HCT116 (cell line): ENCODE data around the gene MED13L. TPM values are rescaled to one million over a fixed set of nuclear protein-coding genes. Genes with fewer than 3 reads are reported as not detected.

Experiments
- ATAC-seq: fragments of 200-7000 bp; cut with Tn5 transposase; 2 replicates; pipeline ENCODE4 v1.9.1; 2020; ENCODE audit warnings: mild to moderate bottlenecking, moderate library complexity
- BruUV-seq: library from RNA; stranded (reverse); fragments of 400-500 nt; replicated peaks from 2 replicates; lab custom pipeline; 2021; lab: Mats Ljungman, UMichigan
- CTCF ChIA-PET: fragments of 300-600 bp; sonication (Branson Sonifier 250); formaldehyde crosslinking; loops from one replicate; lab custom pipeline; 2021; ENCODE audit warnings: antibody characterized with exemption; lab: Charles Lee
- POLR2A ChIA-PET: fragments of 300-600, 350-600 bp; sonication (Branson Sonifier 250); formaldehyde crosslinking; loops from one replicate; lab custom pipeline; 2021; ENCODE audit warnings: antibody characterized with exemption; lab: Charles Lee
- RAD21 ChIA-PET, 2 experiments: fragments of 300-600 bp; sonication (Branson Sonifier 250); formaldehyde crosslinking; loops; one replicate each; lab custom pipeline; 2023; ENCODE audit warnings: low total read pairs in 2 of 2; ENCODE audit not compliant: uncharacterized antibody in 2 of 2, unreplicated experiment in 2 of 2, low non-redundant PET in 1 of 2; lab: Charles Lee
- DNase-seq: peaks from one replicate; pipeline ENCODE4 v3.0.0-alpha.2; 2010; ENCODE audit warnings: low read depth, low spot score
- H2AFZ ChIP-seq: fragments of 200-600 bp; shearing (Covaris generic), sonication (generic); 2 replicates; pipeline ENCODE4 v1.6.1; 2017; ENCODE audit warnings: low read depth, mixed run types, mixed read lengths, antibody characterized with exemption, low read length; ENCODE audit not compliant: poor library complexity, severe bottlenecking
- H3K27ac ChIP-seq: 2 replicates; pipeline ENCODE4 v1.5.1; 2012; ENCODE audit warnings: low read depth, low read length
- H3K27me3 ChIP-seq: fragments of 200-600 bp; sonication (generic); 2 replicates; pipeline ENCODE4 v1.6.1; 2016; ENCODE audit warnings: mixed run types, low read length, mixed read lengths; ENCODE audit not compliant: insufficient read depth
- H3K36me3 ChIP-seq, 2 experiments: fragments of 200-500 bp in 1 of 2; fragments of 200-600 bp in 1 of 2; sonication (Bioruptor generic) in 1 of 2; sonication (generic) in 1 of 2; 2 replicates each; pipeline versions ENCODE4 v1.5.1 to v1.6.1; 2014 to 2016; ENCODE audit warnings: low read length in 2 of 2, inconsistent platforms in 1 of 2, mixed read lengths in 1 of 2, mixed run types in 1 of 2; ENCODE audit not compliant: insufficient read depth in 2 of 2, control insufficient read depth in 1 of 2
- H3K4me1 ChIP-seq, 2 experiments: fragments of 200-600 bp in 1 of 2; sonication (generic) in 1 of 2; 2 replicates each; pipeline versions ENCODE4 v1.5.1 to v1.6.1; 2012 to 2017; ENCODE audit warnings: low read length in 2 of 2, inconsistent platforms in 1 of 2, mild to moderate bottlenecking in 1 of 2, mixed read lengths in 1 of 2, mixed run types in 1 of 2, moderate library complexity in 1 of 2; ENCODE audit not compliant: insufficient read depth in 2 of 2, control insufficient read depth in 1 of 2
- H3K4me2 ChIP-seq: fragments of 200-600 bp; sonication (generic); 2 replicates; pipeline ENCODE4 v1.6.1; 2017; ENCODE audit warnings: mixed run types, low read length, mixed read lengths
- H3K4me3 ChIP-seq, 2 experiments: fragments of 200-600 bp in 1 of 2; sonication (generic) in 1 of 2; replicated peaks in 1 of 2; 2 replicates each; pipeline ENCODE4 v1.5.1; 2011 to 2016; ENCODE audit warnings: low read length in 2 of 2, control low read depth in 1 of 2, low read depth in 1 of 2, mild to moderate bottlenecking in 1 of 2, mixed read lengths in 1 of 2, mixed run types in 1 of 2
- H3K79me2 ChIP-seq: fragments of 200-600 bp; sonication (generic); 2 replicates; pipeline ENCODE4 v1.6.1; 2017; ENCODE audit warnings: mild to moderate bottlenecking, mixed run types, low read length, moderate library complexity, mixed read lengths; ENCODE audit not compliant: insufficient read depth
- H3K9ac ChIP-seq: fragments of 200-600 bp; sonication (generic); 2 replicates; pipeline ENCODE4 v1.6.1; 2016; ENCODE audit warnings: low read length, mixed read lengths
- H3K9me2 ChIP-seq: fragments of 200-600 bp; sonication (generic), shearing (Covaris generic); 2 replicates; pipeline ENCODE4 v1.6.1; 2017; ENCODE audit warnings: mixed run types, mild to moderate bottlenecking, moderate library complexity; ENCODE audit not compliant: insufficient read depth
- H3K9me3 ChIP-seq, 2 experiments: fragments of 200-500 bp in 1 of 2; fragments of 200-600 bp in 1 of 2; sonication (Bioruptor generic) in 1 of 2; sonication (generic) in 1 of 2; 2 replicates each; pipeline ENCODE4 v1.6.1; 2014 to 2017; ENCODE audit warnings: low read length in 2 of 2, mixed read lengths in 2 of 2, inconsistent platforms in 1 of 2, low read depth in 1 of 2, mild to moderate bottlenecking in 1 of 2, mixed run types in 1 of 2, moderate library complexity in 1 of 2; ENCODE audit not compliant: control insufficient read depth in 1 of 2, insufficient read depth in 1 of 2
- H4K20me1 ChIP-seq: fragments of 200-600 bp; sonication (generic), shearing (Covaris generic); 2 replicates; pipeline ENCODE4 v1.6.1; 2017; ENCODE audit warnings: mixed run types, mild to moderate bottlenecking, moderate library complexity; ENCODE audit not compliant: insufficient read depth
- CBX3 ChIP-seq: IDR thresholded peaks from 2 replicates; pipeline ENCODE4 v1.6.1; 2012; ENCODE audit warnings: low read depth
- CEBPB ChIP-seq: IDR thresholded peaks from 2 replicates; pipeline ENCODE4 v1.6.1; 2012; ENCODE audit warnings: low read depth
- ELF1 ChIP-seq: IDR thresholded peaks from 2 replicates; pipeline ENCODE4 v1.6.1; 2012; ENCODE audit warnings: low read depth, borderline replicate concordance
- EZH2 ChIP-seq: fragments of 200-600 bp; sonication (generic); IDR thresholded peaks from 2 replicates; pipeline ENCODE4 v1.6.1; 2017; ENCODE audit warnings: antibody characterized with exemption, mixed run types
- EZH2phosphoT487 ChIP-seq: fragments of 200-600 bp; IDR thresholded peaks from 2 replicates; pipeline ENCODE4 v1.6.1; 2018; ENCODE audit warnings: antibody characterized with exemption, borderline replicate concordance
- FOSL1 ChIP-seq: IDR thresholded peaks from 2 replicates; pipeline ENCODE4 v1.6.1; 2012; ENCODE audit warnings: low read depth
- JUND ChIP-seq: IDR thresholded peaks from 2 replicates; pipeline ENCODE4 v1.6.1; 2012
- POLR2AphosphoS5 ChIP-seq: IDR thresholded peaks from 2 replicates; pipeline ENCODE4 v1.6.1; 2011; ENCODE audit warnings: mild to moderate bottlenecking, low read depth, low read length, moderate library complexity
- RAD21 ChIP-seq: IDR thresholded peaks from 2 replicates; pipeline ENCODE4 v1.6.1; 2012; ENCODE audit warnings: low read depth, mild to moderate bottlenecking
- TCF7L2 ChIP-seq: IDR thresholded peaks from 2 replicates; pipeline ENCODE4 v1.7.0; 2011; ENCODE audit warnings: borderline replicate concordance, inconsistent platforms; ENCODE audit not compliant: insufficient read depth, insufficient read length; ENCODE audit errors: extremely low read depth
- ZNF274 ChIP-seq: fragments of 200-500 bp; sonication (Bioruptor generic); IDR thresholded peaks from 2 replicates; pipeline ENCODE4 v1.6.1; 2014; ENCODE audit warnings: mild to moderate bottlenecking, low read depth, low read length, inconsistent platforms
- intact Hi-C: fragments of 100-400 bp; cut with micrococcal nuclease; formaldehyde crosslinking; loops from 2 replicates; pipeline ENCODE4 v1.10.0; 2022
- total RNA-seq: library from RNA; stranded (reverse); gene quantifications from one replicate; pipeline ENCODE4 v1.2.1, GENCODE V29; 2021; ENCODE audit not compliant: unreplicated experiment
- TF ChIP-seq, protein P1 (sequence below), 3 experiments: fragments of 200-600 bp in 1 of 3; sonication (generic) in 1 of 3; IDR thresholded peaks in 2 of 3; conservative IDR thresholded peaks in 1 of 3; 2 replicates each; pipeline ENCODE4 v1.5.1; 2012 to 2017; ENCODE audit warnings: low read depth in 2 of 3, low read length in 2 of 3, antibody characterized with exemption in 1 of 3, borderline replicate concordance in 1 of 3, control low read depth in 1 of 3, mild to moderate bottlenecking in 1 of 3, mixed read lengths in 1 of 3, mixed run types in 1 of 3, moderate library complexity in 1 of 3; ENCODE audit not compliant: insufficient read depth in 1 of 3
- TF ChIP-seq, protein P2 (sequence below): IDR thresholded peaks from 2 replicates; pipeline ENCODE4 v1.6.1; 2012
- TF ChIP-seq, protein P3 (sequence below): IDR thresholded peaks from 2 replicates; pipeline ENCODE4 v1.6.1; 2012

MED13L gene
- total RNA-seq, 1 experiment from 2014 or later, result 176 TPM

DNA sequence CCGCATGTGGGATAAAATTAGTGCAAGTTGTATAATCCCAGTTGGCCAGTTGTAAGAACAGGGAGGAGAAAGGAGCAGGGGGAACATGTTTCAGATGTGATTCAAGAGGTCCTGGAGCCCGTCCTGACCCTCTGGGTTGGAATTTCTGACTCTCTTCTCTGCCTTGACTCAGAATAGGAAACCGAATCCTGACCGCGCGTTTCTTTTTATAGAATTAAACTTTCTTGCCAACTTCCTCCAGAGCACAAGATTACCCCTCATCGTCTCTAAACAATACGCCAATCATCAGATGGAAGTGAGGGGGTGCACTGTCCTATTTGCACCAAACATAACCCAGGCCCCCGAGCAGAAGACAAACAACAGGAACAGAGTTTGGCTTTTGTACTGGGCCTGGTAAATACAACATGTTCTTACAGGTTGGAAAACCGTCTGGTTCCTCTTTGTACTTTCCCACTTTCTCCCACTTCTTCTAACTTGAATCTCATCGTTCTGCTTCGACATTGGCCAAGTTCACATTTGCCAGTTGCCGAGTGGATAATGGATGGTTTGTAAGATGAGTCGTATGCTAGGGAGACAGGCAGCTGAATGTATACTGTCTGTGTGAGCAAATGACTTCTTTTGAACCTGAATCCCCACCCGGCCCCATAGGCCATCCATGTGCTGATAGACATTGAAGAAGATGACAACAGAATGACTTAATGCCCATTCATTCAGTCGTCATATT, 42.6 kb upstream of the MED13L start:
- H4K20me1 ChIP-seq, result no peaks in the 10 kb centered on the region
- H3K27me3 ChIP-seq, result no peaks in the 10 kb centered on the region
- TF ChIP-seq, protein P1, sequence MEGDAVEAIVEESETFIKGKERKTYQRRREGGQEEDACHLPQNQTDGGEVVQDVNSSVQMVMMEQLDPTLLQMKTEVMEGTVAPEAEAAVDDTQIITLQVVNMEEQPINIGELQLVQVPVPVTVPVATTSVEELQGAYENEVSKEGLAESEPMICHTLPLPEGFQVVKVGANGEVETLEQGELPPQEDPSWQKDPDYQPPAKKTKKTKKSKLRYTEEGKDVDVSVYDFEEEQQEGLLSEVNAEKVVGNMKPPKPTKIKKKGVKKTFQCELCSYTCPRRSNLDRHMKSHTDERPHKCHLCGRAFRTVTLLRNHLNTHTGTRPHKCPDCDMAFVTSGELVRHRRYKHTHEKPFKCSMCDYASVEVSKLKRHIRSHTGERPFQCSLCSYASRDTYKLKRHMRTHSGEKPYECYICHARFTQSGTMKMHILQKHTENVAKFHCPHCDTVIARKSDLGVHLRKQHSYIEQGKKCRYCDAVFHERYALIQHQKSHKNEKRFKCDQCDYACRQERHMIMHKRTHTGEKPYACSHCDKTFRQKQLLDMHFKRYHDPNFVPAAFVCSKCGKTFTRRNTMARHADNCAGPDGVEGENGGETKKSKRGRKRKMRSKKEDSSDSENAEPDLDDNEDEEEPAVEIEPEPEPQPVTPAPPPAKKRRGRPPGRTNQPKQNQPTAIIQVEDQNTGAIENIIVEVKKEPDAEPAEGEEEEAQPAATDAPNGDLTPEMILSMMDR (IDR thresholded peaks at IDR 0.05 in 2 of 3, conservative IDR thresholded peaks at IDR 0.05 in 1 of 3; ENCODE audit: borderline replicate concordance in 1 of 3, insufficient read depth in 1 of 3, low read depth in 2 of 3, low read length in 2 of 3), result no peak
- TF ChIP-seq TCF7L2, result no peak
- TF ChIP-seq CEBPB, result no peak
- TF ChIP-seq EZH2, result no peak
- H3K4me2 ChIP-seq, result no peak overlapping the region
- H3K36me3 ChIP-seq, result no peaks in the 10 kb centered on the region
- peaks cover 0 to 18% of the 10 kb centered on the region in 2 experiments; a peak in 1 of 4 replicates for H3K4me1 ChIP-seq
- DNase-seq (no peak), ATAC-seq (no peak)
- ChIA-PET POLR2A (no interaction called here), RAD21 (no interaction called here), CTCF (no interaction called here)
- BruUV-seq, result no TSS peak
- H3K4me3 ChIP-seq, result no peak overlapping the region
- H3K27ac ChIP-seq, result no peak overlapping the region
- intact Hi-C loops, result no loop called here
- H2AFZ ChIP-seq, result peak overlapping the region; percentile 61
- H3K79me2 ChIP-seq, result no peaks in the 10 kb centered on the region
- H3K9me2 ChIP-seq, result no peaks in the 10 kb centered on the region
- H3K9me3 ChIP-seq, result no peaks in the 10 kb centered on the region
- H3K9ac ChIP-seq, result no peak overlapping the region

DNA sequence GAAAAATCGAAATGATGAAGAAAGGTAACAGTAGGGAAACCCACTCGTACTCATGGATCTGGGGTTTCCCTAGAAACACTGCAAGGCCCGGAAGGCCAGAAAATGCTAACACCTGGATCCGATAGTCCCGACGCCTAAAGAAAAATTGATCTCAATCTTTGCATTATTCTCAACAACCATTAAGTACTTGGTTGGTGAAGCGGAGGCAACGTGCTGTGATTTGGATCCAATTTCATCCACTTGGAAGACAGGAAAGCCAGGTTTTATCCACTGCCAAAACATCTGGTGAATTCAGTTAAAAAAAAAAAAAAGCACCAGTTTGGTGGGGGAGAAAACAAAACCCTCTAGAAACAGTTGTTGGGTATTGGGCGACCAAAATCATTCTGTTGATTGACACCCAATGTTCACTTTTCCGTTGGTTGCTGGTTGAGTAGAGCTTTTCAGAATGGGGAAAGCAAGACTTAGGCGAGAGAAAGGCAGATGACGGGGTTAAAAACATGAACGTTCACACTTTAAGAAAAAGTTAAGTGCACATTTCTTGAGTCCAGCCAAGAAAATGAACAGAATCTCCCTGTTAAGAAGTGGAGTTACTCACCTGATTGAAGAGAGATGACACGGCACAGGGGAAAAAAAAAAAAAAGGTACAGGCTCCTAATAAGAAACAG, 41.9 kb upstream of the MED13L start:
- Histone ChIP-seq H3K27ac (no peak overlapping the region), H3K9ac (no peak overlapping the region), H3K36me3 (no peaks in the 10 kb centered on the region), H3K9me3 (no peaks in the 10 kb centered on the region), H3K4me1 (peaks cover 0 to 18% of the 10 kb centered on the region in 2 experiments; a peak in 1 of 4 replicates), H3K4me2 (no peak overlapping the region), H3K27me3 (no peaks in the 10 kb centered on the region), H4K20me1 (no peaks in the 10 kb centered on the region), H3K9me2 (no peaks in the 10 kb centered on the region), H3K4me3 (no peak overlapping the region), H2AFZ (no peak overlapping the region), H3K79me2 (no peaks in the 10 kb centered on the region)
- CTCF ChIA-PET, result no interaction called here
- ATAC-seq (no peak), DNase-seq (no peak)
- RAD21 ChIA-PET, result no interaction called here
- BruUV-seq, result no TSS peak
- TF ChIP-seq FOSL1 (no peak), RAD21 (no peak), EZH2phosphoT487 (no peak), ZNF274 (no peak), POLR2AphosphoS5 (no peak), ELF1 (no peak), CBX3 (no peak), JUND (no peak)
- TF ChIP-seq, protein P2, sequence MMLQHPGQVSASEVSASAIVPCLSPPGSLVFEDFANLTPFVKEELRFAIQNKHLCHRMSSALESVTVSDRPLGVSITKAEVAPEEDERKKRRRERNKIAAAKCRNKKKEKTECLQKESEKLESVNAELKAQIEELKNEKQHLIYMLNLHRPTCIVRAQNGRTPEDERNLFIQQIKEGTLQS, result no peak
- TF ChIP-seq, protein P3, sequence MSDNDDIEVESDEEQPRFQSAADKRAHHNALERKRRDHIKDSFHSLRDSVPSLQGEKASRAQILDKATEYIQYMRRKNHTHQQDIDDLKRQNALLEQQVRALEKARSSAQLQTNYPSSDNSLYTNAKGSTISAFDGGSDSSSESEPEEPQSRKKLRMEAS, result no peak
- POLR2A ChIA-PET, result no interaction called here
- intact Hi-C loops, result no loop called here
